SK-N-SH treated with all-trans-retinoic acid at 6 μM for 48 hours (cell line): ENCODE results near the gene IGDCC3.

Experiments used
- ATAC-seq: fragments of 200-7000 bp; cut with Tn5 transposase; 3 replicates; pipeline ENCODE4 v1.9.1; 2020; ENCODE audit warnings: mild to moderate bottlenecking, moderate library complexity
- ARNTL ChIP-seq: fragments of 450-650 bp; formaldehyde crosslinking; IDR thresholded peaks from 2 replicates; pipeline ENCODE4 v1.5.0; 2020; ENCODE audit warnings: low read depth, mild to moderate bottlenecking, moderate library complexity, borderline replicate concordance
- BACH2 ChIP-seq: fragments of 250-450 bp; sonication (Bioruptor Pico); IDR thresholded peaks from 2 replicates; pipeline ENCODE4 v1.9.0; 2021; ENCODE audit warnings: mild to moderate bottlenecking, borderline replicate concordance
- CREB5 ChIP-seq: fragments of 250-450 bp; sonication (Bioruptor Pico); IDR thresholded peaks from 2 replicates; pipeline ENCODE4 v1.5.1; 2020; ENCODE audit warnings: low read depth, mild to moderate bottlenecking, moderate library complexity
- CSDC2 ChIP-seq: fragments of 250-450 bp; sonication (Bioruptor Pico); IDR thresholded peaks from 2 replicates; pipeline ENCODE4 v1.5.0; 2020; ENCODE audit warnings: mild to moderate bottlenecking, moderate library complexity
- ESRRG ChIP-seq: fragments of 250-450 bp; sonication (Bioruptor Pico); IDR thresholded peaks from 2 replicates; pipeline ENCODE4 v1.6.1; 2021; ENCODE audit warnings: mild to moderate bottlenecking
- GLIS3 ChIP-seq: fragments of 250-450 bp; sonication (Bioruptor Pico); IDR thresholded peaks from 2 replicates; pipeline ENCODE4 v1.5.0; 2020; ENCODE audit warnings: mild to moderate bottlenecking, moderate library complexity
- ISL1 ChIP-seq: fragments of 250-450 bp; sonication (Bioruptor Pico); IDR thresholded peaks from 2 replicates; pipeline ENCODE4 v2.1.2; 2022; ENCODE audit warnings: mild to moderate bottlenecking, moderate library complexity
- OSR1 ChIP-seq: fragments of 250-450 bp; sonication (Bioruptor Pico); IDR thresholded peaks from 2 replicates; pipeline ENCODE4 v1.8.0; 2022; ENCODE audit warnings: moderate library complexity, mild to moderate bottlenecking, inconsistent platforms
- POU6F1 ChIP-seq: fragments of 250-450 bp; sonication (Bioruptor Pico); IDR thresholded peaks from 2 replicates; pipeline ENCODE4 v1.8.0; 2021; ENCODE audit warnings: low read depth, mild to moderate bottlenecking, moderate library complexity, borderline replicate concordance
- PPARA ChIP-seq: fragments of 250-450 bp; sonication (Bioruptor Pico); IDR thresholded peaks from 2 replicates; pipeline ENCODE4 v1.5.0; 2020; ENCODE audit warnings: mild to moderate bottlenecking, borderline replicate concordance
- SNAI2 ChIP-seq: fragments of 250-450 bp; sonication (Bioruptor Pico); IDR thresholded peaks from 2 replicates; pipeline ENCODE4 v1.5.0; 2020; ENCODE audit warnings: mild to moderate bottlenecking, moderate library complexity
- TCF4 ChIP-seq: fragments of 250-450 bp; sonication (Bioruptor Pico); IDR thresholded peaks from 2 replicates; pipeline ENCODE4 v1.8.0; 2021; ENCODE audit warnings: mild to moderate bottlenecking, moderate library complexity, borderline replicate concordance
- TOX ChIP-seq: fragments of 250-450 bp; sonication (Bioruptor Pico); IDR thresholded peaks from 2 replicates; pipeline ENCODE4 v1.8.0; 2021; ENCODE audit warnings: mild to moderate bottlenecking, moderate library complexity, borderline replicate concordance
- TSHZ2 ChIP-seq: fragments of 250-450 bp; sonication (Bioruptor Pico); IDR thresholded peaks from 2 replicates; pipeline ENCODE4 v1.5.0; 2020; ENCODE audit warnings: mild to moderate bottlenecking, moderate library complexity
- ZFP3 ChIP-seq: fragments of 250-450 bp; sonication (Bioruptor Pico); IDR thresholded peaks from 2 replicates; pipeline ENCODE4 v1.5.0; 2020; ENCODE audit warnings: mild to moderate bottlenecking, moderate library complexity
- ZNF565 ChIP-seq: fragments of 450-650 bp; formaldehyde crosslinking; conservative IDR thresholded peaks from 2 replicates; pipeline ENCODE4 v1.5.0; 2020; ENCODE audit warnings: low read depth, mild to moderate bottlenecking, moderate library complexity
- ZNF8 ChIP-seq: fragments of 450-650 bp; formaldehyde crosslinking; IDR thresholded peaks from 2 replicates; pipeline ENCODE4 v1.5.0; 2020; ENCODE audit warnings: mild to moderate bottlenecking, moderate library complexity

Gene IGDCC3

GRCh38 chr15:65312400-65312916, 65.3 kb downstream of the IGDCC3 start:
- ATAC-seq = peak; percentile 62; the same call in 2 of the 3 replicates
- no peak for TF ChIP-seq GLIS3
- no peak for TF ChIP-seq CREB5 (CRISPR knock-in tag)
- TF ChIP-seq PPARA (CRISPR knock-in tag) = no peak
- peak; percentile 8; the same call in 1 of the 2 replicates for TF ChIP-seq ISL1
- TF ChIP-seq TCF4 (CRISPR knock-in tag) = peak; percentile 82
- TF ChIP-seq TSHZ2 = peak; percentile 76; the same call in 1 of the 2 replicates

- ATAC-seq = no peak
- TF ChIP-seq TSHZ2 = 0 out of 2 replicates have a peak, but pooled peaks have one; percentile 18
- TF ChIP-seq SNAI2 = no peak
- no peak for TF ChIP-seq ZNF565 (CRISPR knock-in tag)
- no peak for TF ChIP-seq OSR1 (CRISPR knock-in tag)
- no peak for TF ChIP-seq ESRRG (CRISPR knock-in tag)
- no peak for TF ChIP-seq BACH2 (CRISPR knock-in tag)
Observed at GRCh38 chr15:65311760-65312159, 66.0 kb downstream of the IGDCC3 start.

- ATAC-seq = no peak
- TF ChIP-seq OSR1 (CRISPR knock-in tag) (no peak), ZFP3 (no peak), PPARA (CRISPR knock-in tag) (no peak), ARNTL (CRISPR knock-in tag) (no peak), POU6F1 (CRISPR knock-in tag) (no peak), CSDC2 (no peak), ZNF565 (CRISPR knock-in tag) (no peak), ZNF8 (CRISPR knock-in tag) (no peak), TSHZ2 (no peak), TOX (CRISPR knock-in tag) (no peak)
Observed at GRCh38 chr15:65310431-65311137, 67.2 kb downstream of the IGDCC3 start.
